Smooth muscle cell (in vitro differentiated cells): Measurements from ENCODE around the gene MRPL20. TPM values are rescaled to one million over a fixed set of nuclear protein-coding genes. Genes with fewer than 3 reads are reported as not detected.
"Not testable (repeated sequence)": the region's sequence is repeated elsewhere in the genome, so short reads cannot be mapped to it uniquely, and the experiment has no call there.

Experiments
- DNase-seq: peaks from one replicate; lab custom pipeline; 2025; ENCODE audit not compliant: unreplicated experiment; lab: John Stamatoyannopoulos, UW
- H2AFZ ChIP-seq: fragments of 200-600 bp; sonication (generic); 2 replicates; pipeline ENCODE4 v1.6.0; 2016; ENCODE audit warnings: antibody characterized with exemption, low read depth, mild to moderate bottlenecking
- H3F3A ChIP-seq: fragments of 200-600 bp; sonication (generic); 2 replicates; pipeline ENCODE4 v1.6.0; 2017; ENCODE audit warnings: antibody characterized with exemption, low read depth
- H3K27ac ChIP-seq: fragments of 200-600 bp; sonication (generic); 2 replicates; pipeline ENCODE4 v1.5.1; 2016; ENCODE audit warnings: low read depth, mild to moderate bottlenecking
- H3K27me3 ChIP-seq: fragments of 200-600 bp; sonication (generic); 2 replicates; pipeline ENCODE4 v1.6.1; 2016; ENCODE audit warnings: low read depth, mild to moderate bottlenecking
- H3K36me3 ChIP-seq: fragments of 200-600 bp; sonication (generic); 2 replicates; pipeline ENCODE4 v1.5.1; 2016; ENCODE audit warnings: low read depth
- H3K4me1 ChIP-seq: fragments of 200-600 bp; sonication (generic); 2 replicates; pipeline ENCODE4 v1.5.1; 2016; ENCODE audit warnings: low read depth
- H3K4me2 ChIP-seq: fragments of 200-600 bp; sonication (generic); 2 replicates; pipeline ENCODE4 v1.6.0; 2016; ENCODE audit warnings: mild to moderate bottlenecking
- H3K4me3 ChIP-seq: fragments of 200-600 bp; sonication (generic); 2 replicates; pipeline ENCODE4 v1.5.1; 2016; ENCODE audit warnings: mild to moderate bottlenecking
- H3K79me2 ChIP-seq: fragments of 200-600 bp; sonication (generic); 2 replicates; pipeline ENCODE4 v1.6.0; 2016; ENCODE audit warnings: low read depth, mild to moderate bottlenecking
- H3K9ac ChIP-seq: fragments of 200-600 bp; sonication (generic); 2 replicates; pipeline ENCODE4 v1.6.0; 2016; ENCODE audit warnings: low read depth
- H3K9me3 ChIP-seq: fragments of 200-600 bp; sonication (generic); replicated peaks from 2 replicates; pipeline ENCODE4 v1.5.1; 2016; ENCODE audit warnings: low read depth
- H4K20me1 ChIP-seq: fragments of 200-600 bp; sonication (generic); 2 replicates; pipeline ENCODE4 v1.6.0; 2016; ENCODE audit warnings: low read depth
- WGBS: methylation state at CpG from one replicate; pipeline ENCODE4 v1.1.7; 2016; ENCODE audit warnings: low lambda C conversion rate; 5-methylcytosine and 5-hydroxymethylcytosine counted together
- polyA plus RNA-seq: library from polyadenylated mRNA; unstranded; fragments of >200 nt; fragmentation: Nextera tagmentation; extraction: Ambion mirVana; gene quantifications from 2 replicates; pipeline ENCODE4 v1.2.1, GENCODE V29; 2016
- total RNA-seq: library from RNA; depleted of rRNA; stranded (reverse); fragments of >200 nt; gene quantifications from 2 replicates; pipeline ENCODE4 v1.2.3, GENCODE V29; 2014
- TF ChIP-seq, protein P1 (sequence below): fragments of 200-600 bp; sonication (generic); IDR thresholded peaks from 2 replicates; pipeline ENCODE4 v1.5.1; 2017; ENCODE audit warnings: borderline replicate concordance, mild to moderate bottlenecking, antibody characterized with exemption; ENCODE audit not compliant: insufficient read depth, poor library complexity, severe bottlenecking

MRPL20 gene
- total and polyA plus RNA-seq, 2 experiments from 2014 or later: 99.6 to 147 TPM

DNA sequence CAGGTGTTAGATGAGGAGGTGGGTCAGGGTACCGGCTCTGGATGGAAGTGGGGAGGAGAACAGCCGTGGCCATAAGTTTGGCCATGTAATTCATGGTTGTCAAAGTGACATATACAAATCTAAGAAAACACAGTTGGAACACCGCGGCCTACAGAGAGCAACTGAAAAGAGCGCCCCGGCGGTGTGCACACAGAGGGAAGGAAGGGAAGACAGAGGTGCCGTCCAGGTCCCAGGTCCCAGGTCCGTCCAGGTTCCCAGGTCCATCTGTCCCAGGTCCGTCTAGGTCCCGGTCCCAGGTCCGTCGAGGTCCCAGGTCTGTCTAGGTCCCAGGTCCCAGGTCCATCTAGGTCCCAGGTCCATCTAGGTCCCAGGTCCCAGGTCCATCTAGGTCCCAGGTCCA is 4.5 kb upstream of the MRPL20 start:
- Histone ChIP-seq H3K9ac (no peak overlapping the region), H3K79me2 (peaks cover 29% of the 10 kb centered on the region), H3F3A (peaks cover 10% of the 10 kb centered on the region), H2AFZ (no peak overlapping the region), H3K27me3 (no peaks in the 10 kb centered on the region), H3K36me3 (no peaks in the 10 kb centered on the region), H4K20me1 (peaks cover 18% of the 10 kb centered on the region), H3K4me3 (no peak overlapping the region), H3K4me1 (peaks cover 13% of the 10 kb centered on the region), H3K4me2 (no peak overlapping the region), H3K9me3 (no peaks in the 10 kb centered on the region), H3K27ac (no peak overlapping the region)
- DNase-seq: no peak
- TF ChIP-seq, protein P1, sequence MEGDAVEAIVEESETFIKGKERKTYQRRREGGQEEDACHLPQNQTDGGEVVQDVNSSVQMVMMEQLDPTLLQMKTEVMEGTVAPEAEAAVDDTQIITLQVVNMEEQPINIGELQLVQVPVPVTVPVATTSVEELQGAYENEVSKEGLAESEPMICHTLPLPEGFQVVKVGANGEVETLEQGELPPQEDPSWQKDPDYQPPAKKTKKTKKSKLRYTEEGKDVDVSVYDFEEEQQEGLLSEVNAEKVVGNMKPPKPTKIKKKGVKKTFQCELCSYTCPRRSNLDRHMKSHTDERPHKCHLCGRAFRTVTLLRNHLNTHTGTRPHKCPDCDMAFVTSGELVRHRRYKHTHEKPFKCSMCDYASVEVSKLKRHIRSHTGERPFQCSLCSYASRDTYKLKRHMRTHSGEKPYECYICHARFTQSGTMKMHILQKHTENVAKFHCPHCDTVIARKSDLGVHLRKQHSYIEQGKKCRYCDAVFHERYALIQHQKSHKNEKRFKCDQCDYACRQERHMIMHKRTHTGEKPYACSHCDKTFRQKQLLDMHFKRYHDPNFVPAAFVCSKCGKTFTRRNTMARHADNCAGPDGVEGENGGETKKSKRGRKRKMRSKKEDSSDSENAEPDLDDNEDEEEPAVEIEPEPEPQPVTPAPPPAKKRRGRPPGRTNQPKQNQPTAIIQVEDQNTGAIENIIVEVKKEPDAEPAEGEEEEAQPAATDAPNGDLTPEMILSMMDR: no peak
- WGBS: over 99% methylated on average over 12 of the region's 13 CpGs

DNA sequence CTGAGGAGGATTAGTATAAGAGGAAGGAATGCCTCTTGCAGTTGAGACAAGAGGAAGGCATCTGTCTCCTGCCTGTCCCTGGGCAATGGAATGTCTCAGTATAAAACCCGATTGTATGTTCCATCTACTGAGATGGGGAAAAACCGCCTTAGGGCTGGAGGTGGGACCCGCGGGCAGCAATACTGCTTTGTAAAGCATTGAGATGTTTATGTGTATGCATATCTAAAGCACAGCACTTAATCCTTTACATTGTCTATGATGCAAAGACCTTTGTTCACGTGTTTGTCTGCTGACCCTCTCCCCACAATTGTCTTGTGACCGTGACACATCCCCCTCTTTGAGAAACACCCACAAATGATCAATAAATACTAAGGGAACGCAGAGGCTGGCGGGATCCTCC is 3.1 kb upstream of the MRPL20 start:
- H3K4me1 ChIP-seq: peaks cover 18% of the 10 kb centered on the region
- 34% methylated on average over 7 of the region's 8 CpGs for WGBS

DNA sequence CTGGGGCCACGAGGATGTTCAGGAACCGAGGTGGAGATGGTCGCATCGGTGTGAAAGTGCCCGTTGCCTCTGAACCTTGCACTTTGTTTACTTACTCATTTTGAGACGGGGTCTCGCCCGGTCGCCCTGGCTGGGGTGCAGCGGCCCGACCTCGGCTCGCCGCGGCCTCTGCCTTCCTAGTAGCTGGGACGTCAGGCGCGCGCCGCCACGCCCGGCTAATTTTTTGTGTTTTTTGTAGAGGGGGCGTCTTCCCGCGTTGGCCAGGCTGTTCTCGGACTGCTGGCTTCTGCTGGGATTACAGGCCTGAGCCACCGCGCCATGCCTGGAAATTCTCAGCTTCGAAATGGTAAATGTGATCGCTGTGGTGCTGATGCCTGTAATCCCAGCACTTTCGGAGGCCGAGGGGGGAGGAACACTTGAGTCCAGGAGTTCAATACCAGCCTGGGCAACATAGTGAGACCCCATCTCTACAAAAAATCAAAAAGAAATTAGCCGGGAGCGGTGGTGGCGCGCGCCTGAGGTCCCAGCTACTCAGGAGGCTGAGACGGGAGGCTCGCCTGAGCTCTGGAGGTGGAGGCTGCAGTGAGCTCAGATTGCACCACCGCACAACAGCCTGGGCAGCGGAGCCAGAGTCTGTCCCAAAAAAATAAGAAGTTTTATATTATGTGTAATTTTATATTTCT is 684 bp upstream of the MRPL20 start:
- TF ChIP-seq, protein P1: no peak
- H4K20me1 ChIP-seq: peaks cover 18% of the 10 kb centered on the region
- peak overlapping the region; percentile 100 for H3K4me2 ChIP-seq
- H3K79me2 ChIP-seq: peaks cover 49% of the 10 kb centered on the region
- no peak for DNase-seq
- peak overlapping the region; percentile 89 for H3K9ac ChIP-seq
- H3K9me3 ChIP-seq: no peaks in the 10 kb centered on the region
- H2AFZ ChIP-seq: peak overlapping the region; percentile 50
- no peaks in the 10 kb centered on the region for H3K27me3 ChIP-seq
- peaks cover 18% of the 10 kb centered on the region for H3K4me1 ChIP-seq
- no peaks in the 10 kb centered on the region for H3K36me3 ChIP-seq
- peak overlapping the region; percentile 81 for H3K4me3 ChIP-seq
- 8% methylated on average over 35 of the region's 41 CpGs for WGBS
- H3K27ac ChIP-seq: peak overlapping the region; percentile 76
- peaks cover 14% of the 10 kb centered on the region for H3F3A ChIP-seq

More for the DNA sequence above, 3.1 kb upstream of the MRPL20 start:
- H3F3A ChIP-seq, H3K4me2 ChIP-seq, H3K36me3 ChIP-seq, H3K9me3 ChIP-seq, DNase-seq, H3K9ac ChIP-seq, H3K4me3 ChIP-seq, H3K27me3 ChIP-seq, H3K27ac ChIP-seq, H2AFZ ChIP-seq: not testable (repeated sequence)
- H4K20me1 ChIP-seq: peaks cover 18% of the 10 kb centered on the region
- peaks cover 43% of the 10 kb centered on the region for H3K79me2 ChIP-seq

DNA sequence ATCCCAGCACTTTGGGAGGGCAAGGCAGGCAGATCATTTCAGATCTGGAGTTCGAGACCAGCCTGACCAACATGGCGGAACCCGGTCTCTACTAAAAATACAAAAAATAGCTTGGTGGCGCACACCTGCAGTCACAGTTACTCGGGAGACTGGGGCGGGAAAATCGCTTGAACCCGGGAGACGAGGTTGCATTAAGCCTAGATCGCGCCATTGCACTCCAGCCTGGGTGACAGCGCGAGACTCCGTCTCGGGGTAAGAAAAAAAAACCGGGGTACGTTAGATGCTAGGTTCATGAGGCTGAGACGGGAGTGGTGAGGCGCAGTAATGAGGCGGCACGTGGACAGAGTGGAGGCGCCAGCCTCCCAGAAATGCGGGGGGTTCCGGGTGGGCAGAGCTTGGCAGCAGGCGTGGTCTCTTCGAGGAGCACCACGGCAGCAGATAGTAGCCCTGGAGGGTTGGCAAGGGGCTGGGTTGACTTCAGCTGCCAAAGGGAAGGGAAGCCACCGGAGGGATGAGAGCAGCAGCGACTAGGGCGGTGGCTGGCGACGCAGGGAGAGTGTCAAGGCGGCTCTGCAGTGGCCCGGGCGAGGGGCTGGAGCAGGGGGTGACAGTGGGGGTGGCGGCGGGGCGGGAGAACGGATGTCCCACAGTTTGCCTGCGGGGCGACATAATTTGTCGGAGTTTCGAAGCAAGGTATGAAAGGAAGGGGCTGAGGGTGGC is 832 bp downstream of the MRPL20 start:
- peak overlapping the region; percentile 76 for H3K27ac ChIP-seq
- peak overlapping the region; percentile 50 for H2AFZ ChIP-seq
- peaks cover 18% of the 10 kb centered on the region for H3K4me1 ChIP-seq

More for the DNA sequence above, 832 bp downstream of the MRPL20 start:
- H3K9me3 ChIP-seq: no peaks in the 10 kb centered on the region
- peak overlapping the region; percentile 100 for H3K4me2 ChIP-seq
- H3K4me3 ChIP-seq: peak overlapping the region; percentile 81
- TF ChIP-seq, protein P1: no peak
- DNase-seq: no peak
- 69% methylated on average over 32 of the region's 43 CpGs for WGBS
- peaks cover 52% of the 10 kb centered on the region for H3K79me2 ChIP-seq
- no peaks in the 10 kb centered on the region for H3K36me3 ChIP-seq
- H3F3A ChIP-seq: peaks cover 27% of the 10 kb centered on the region
- peak overlapping the region; percentile 89 for H3K9ac ChIP-seq
- H3K27me3 ChIP-seq: no peaks in the 10 kb centered on the region
- H4K20me1 ChIP-seq: peaks cover 18% of the 10 kb centered on the region
